Sigmoid colon (tissue), 7 donors: ENCODE results near the gene AKAIN1. TPM values are rescaled to one million over a fixed set of nuclear protein-coding genes. Genes with fewer than 3 reads are reported as not detected.

Experiments used
- DNase-seq: peaks from one replicate; pipeline ENCODE4 v3.0.0-alpha.2; 2019
- H3K27ac ChIP-seq, 4 donors: fragments of 200-600 bp; sonication (generic); one replicate each; pipeline ENCODE4 v1.5.1; 2016 to 2019; ENCODE audit warnings: mild to moderate bottlenecking in 1 of 4
- H3K27me3 ChIP-seq, 3 donors: fragments of 200-600 bp; sonication (generic); one replicate each; pipeline ENCODE4 v1.5.1; 2019; ENCODE audit warnings: mild to moderate bottlenecking in 1 of 3
- H3K36me3 ChIP-seq, 4 donors: fragments of 200-600 bp; sonication (generic); one replicate each; pipeline ENCODE4 v1.5.1; 2016 to 2019
- H3K4me1 ChIP-seq, 4 donors: fragments of 200-600 bp; sonication (generic); one replicate each; pipeline ENCODE4 v1.5.1; 2017 to 2019
- H3K4me3 ChIP-seq, 4 donors: fragments of 200-600 bp; sonication (generic); one replicate each; pipeline ENCODE4 v1.5.1; 2017 to 2019; ENCODE audit warnings: mild to moderate bottlenecking in 2 of 4, moderate library complexity in 1 of 4
- H3K9me3 ChIP-seq, 4 donors: fragments of 200-600 bp in 3 of 4; sonication (generic) in 3 of 4; one replicate each; pipeline versions ENCODE4 v1.5.1 to v1.6.1; 2013 to 2019
- EP300 ChIP-seq, 4 donors: sonication (generic); formaldehyde crosslinking; IDR thresholded peaks; one replicate each; pipeline ENCODE4 v1.6.1; 2017; ENCODE audit warnings: antibody characterized with exemption in 4 of 4
- POLR2A ChIP-seq, 2 donors: fragments of 450-650 bp; IDR thresholded peaks; one replicate each; pipeline ENCODE4 v1.6.1; 2016; ENCODE audit warnings: antibody characterized with exemption in 2 of 2, mild to moderate bottlenecking in 2 of 2, moderate library complexity in 2 of 2
- POLR2AphosphoS5 ChIP-seq, 4 donors: sonication (generic); formaldehyde crosslinking; IDR thresholded peaks; one replicate each; pipeline ENCODE4 v1.6.1; 2017; ENCODE audit warnings: antibody characterized with exemption in 4 of 4
- WGBS, 2 donors: extraction: QIAGEN DNeasy Blood & Tissue Kit; methylation state at CpG; one replicate each; pipeline ENCODE4 v1.1.7; 2013; 5-methylcytosine and 5-hydroxymethylcytosine counted together
- intact Hi-C: fragments of 100-400 bp; cut with DNase I; formaldehyde crosslinking; loops from one replicate; pipeline ENCODE4 v1.15.1; 2023
- polyA plus RNA-seq, 3 donors: library from polyadenylated mRNA; stranded (reverse); fragments of 200-250 nt; gene quantifications; one replicate each; pipeline ENCODE4 v1.2.3, GENCODE V29; 2013
- total RNA-seq, 4 donors: library from RNA; depleted of rRNA; stranded (reverse); fragments of >200 nt; gene quantifications; one replicate each; pipeline ENCODE4 v1.1.0, GENCODE V29; 2016
- TF ChIP-seq, protein P1 (sequence below), 4 experiments: fragments of 450-650 bp in 3 of 4; fragments of 200-600 bp in 1 of 4; IDR thresholded peaks; one replicate each; pipeline ENCODE4 v1.5.1; 2016 to 2019; ENCODE audit warnings: antibody characterized with exemption in 4 of 4, mild to moderate bottlenecking in 3 of 4, moderate library complexity in 2 of 4
- donor health status: healthy with polysubstance abuse.
- donor health status: Bipolar disorder and iron deficiency.
- donor health status: healthy.

Gene AKAIN1
- total and polyA plus RNA-seq, 7 donors, result 0.32 TPM; not detected in 6

DNA sequence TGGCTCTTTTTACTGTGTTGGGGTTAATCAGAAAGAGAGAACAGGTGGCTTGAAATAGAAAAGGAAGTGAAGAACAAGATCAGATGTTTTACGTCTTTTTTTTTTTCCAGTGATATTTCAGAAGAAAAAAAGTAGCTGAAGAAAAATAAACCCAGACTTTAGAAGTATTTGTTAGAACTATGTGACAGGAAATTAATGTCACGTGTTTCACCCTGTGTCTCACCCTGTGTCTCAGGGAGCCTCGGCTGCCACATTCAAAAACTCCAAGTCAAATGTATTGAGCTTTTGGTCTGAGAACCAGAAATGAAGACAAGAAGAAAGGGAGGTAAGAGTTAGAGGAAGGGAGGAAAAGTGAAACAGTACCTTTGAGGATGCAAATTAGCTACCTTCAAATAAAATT lies 38.0 kb downstream of the AKAIN1 start:
- Histone ChIP-seq H3K4me1 (no peaks in the 10 kb centered on the region), H3K27ac (no peak overlapping the region), H3K4me3 (no peak overlapping the region)

DNA sequence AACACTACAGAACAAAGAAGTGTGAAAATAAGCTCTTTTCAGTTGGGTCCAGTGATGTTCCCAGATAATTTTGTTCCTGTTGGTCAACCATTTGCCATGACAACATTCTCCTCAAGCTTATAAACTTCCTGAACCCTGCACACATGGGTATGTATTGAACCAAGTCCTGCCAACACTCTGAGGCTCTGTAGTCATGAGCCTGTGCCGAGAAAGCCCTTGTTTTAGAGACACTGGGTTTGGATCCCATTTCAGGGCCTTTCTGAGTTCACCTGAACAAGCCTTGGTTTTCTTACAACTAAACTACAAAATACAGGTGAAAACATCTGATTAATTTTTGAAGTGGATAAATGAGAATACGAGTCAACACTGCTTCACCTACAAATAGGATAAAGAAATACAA lies 38.5 kb downstream of the AKAIN1 start:
- H3K4me1 ChIP-seq, result no peaks in the 10 kb centered on the region

More for the DNA sequence above, 38.0 kb downstream of the AKAIN1 start:
- no peaks in the 10 kb centered on the region for H3K36me3 ChIP-seq
- H3K9me3 ChIP-seq, result no peaks in the 10 kb centered on the region
- TF ChIP-seq, protein P1, sequence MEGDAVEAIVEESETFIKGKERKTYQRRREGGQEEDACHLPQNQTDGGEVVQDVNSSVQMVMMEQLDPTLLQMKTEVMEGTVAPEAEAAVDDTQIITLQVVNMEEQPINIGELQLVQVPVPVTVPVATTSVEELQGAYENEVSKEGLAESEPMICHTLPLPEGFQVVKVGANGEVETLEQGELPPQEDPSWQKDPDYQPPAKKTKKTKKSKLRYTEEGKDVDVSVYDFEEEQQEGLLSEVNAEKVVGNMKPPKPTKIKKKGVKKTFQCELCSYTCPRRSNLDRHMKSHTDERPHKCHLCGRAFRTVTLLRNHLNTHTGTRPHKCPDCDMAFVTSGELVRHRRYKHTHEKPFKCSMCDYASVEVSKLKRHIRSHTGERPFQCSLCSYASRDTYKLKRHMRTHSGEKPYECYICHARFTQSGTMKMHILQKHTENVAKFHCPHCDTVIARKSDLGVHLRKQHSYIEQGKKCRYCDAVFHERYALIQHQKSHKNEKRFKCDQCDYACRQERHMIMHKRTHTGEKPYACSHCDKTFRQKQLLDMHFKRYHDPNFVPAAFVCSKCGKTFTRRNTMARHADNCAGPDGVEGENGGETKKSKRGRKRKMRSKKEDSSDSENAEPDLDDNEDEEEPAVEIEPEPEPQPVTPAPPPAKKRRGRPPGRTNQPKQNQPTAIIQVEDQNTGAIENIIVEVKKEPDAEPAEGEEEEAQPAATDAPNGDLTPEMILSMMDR (IDR thresholded peaks at IDR 0.05), result no peak
- TF ChIP-seq EP300 (IDR thresholded peaks at IDR 0.05) (no peak), POLR2AphosphoS5 (IDR thresholded peaks at IDR 0.05) (no peak), POLR2A (IDR thresholded peaks at IDR 0.05) (no peak)
- no peaks in the 10 kb centered on the region for H3K27me3 ChIP-seq
- WGBS, 2 donors, result 30 to 49% methylated on average over 3 of the region's 3 CpGs
- no peak for DNase-seq
- intact Hi-C loops, result no loop called here

DNA sequence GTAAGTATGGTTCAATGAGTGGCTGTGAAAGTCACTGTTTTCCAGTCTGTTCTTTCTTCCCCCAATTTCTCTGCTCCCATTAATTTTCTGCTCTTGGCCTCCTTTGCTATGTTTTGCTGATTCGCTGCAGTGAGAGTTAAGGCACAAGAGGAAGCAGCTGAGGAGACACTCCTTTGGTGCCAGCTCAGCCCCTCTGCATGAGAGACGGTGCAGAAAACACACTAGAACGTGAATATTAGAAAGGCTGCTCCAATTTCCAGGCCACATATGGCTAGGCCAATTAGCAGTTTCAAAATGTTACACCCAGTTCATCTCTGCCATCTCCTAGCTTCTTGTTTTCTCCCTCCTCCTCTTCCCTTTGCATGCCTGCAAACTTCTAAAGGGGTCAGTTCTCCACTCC lies 38.9 kb downstream of the AKAIN1 start:
- Histone ChIP-seq H3K36me3 (no peaks in the 10 kb centered on the region), H3K9me3 (no peaks in the 10 kb centered on the region), H3K27ac (no peak overlapping the region), H3K27me3 (no peaks in the 10 kb centered on the region), H3K4me3 (no peak overlapping the region), H3K4me1 (no peaks in the 10 kb centered on the region)
- intact Hi-C loops, result no loop called here
- 42 to 62% methylated on average over 3 of the region's 3 CpGs for WGBS, 2 donors
- TF ChIP-seq POLR2A (IDR thresholded peaks at IDR 0.05) (no peak), EP300 (IDR thresholded peaks at IDR 0.05) (no peak), POLR2AphosphoS5 (IDR thresholded peaks at IDR 0.05) (no peak)
- TF ChIP-seq, protein P1 (IDR thresholded peaks at IDR 0.05), result no peak
- no peak for DNase-seq

More for the DNA sequence above, 38.5 kb downstream of the AKAIN1 start:
- 72 to 77% methylated on average over 2 of the region's 2 CpGs for WGBS, 2 donors
- no peak overlapping the region for H3K27ac ChIP-seq
- H3K4me3 ChIP-seq, result no peak overlapping the region
- H3K27me3 ChIP-seq, result no peaks in the 10 kb centered on the region
- TF ChIP-seq, protein P1 (IDR thresholded peaks at IDR 0.05), result no peak
- TF ChIP-seq POLR2A (IDR thresholded peaks at IDR 0.05) (no peak), POLR2AphosphoS5 (IDR thresholded peaks at IDR 0.05) (no peak), EP300 (IDR thresholded peaks at IDR 0.05) (no peak)
- H3K9me3 ChIP-seq, result no peaks in the 10 kb centered on the region
- H3K36me3 ChIP-seq, result no peaks in the 10 kb centered on the region
- intact Hi-C loops, result no loop called here
- DNase-seq, result no peak

DNA sequence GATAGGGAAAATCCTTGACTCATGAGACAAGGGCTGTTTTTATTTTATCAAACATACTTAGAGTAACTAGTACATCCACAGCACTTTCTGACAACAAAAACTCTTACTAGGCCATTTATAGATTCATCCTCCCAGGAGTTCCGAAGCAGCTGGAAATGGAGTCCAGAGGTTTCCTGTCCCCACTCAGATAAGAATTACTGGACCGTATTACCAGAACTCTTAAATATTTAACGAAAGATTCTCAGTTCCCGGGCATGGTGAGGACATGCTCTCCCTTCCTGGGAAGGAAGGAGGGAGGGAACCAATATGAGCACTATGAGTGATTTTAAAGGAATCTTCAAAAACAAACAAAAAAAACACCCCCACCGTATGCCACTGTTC lies 41.2 kb downstream of the AKAIN1 start:
- Histone ChIP-seq H3K4me1 (no peaks in the 10 kb centered on the region), H3K27ac (no peak overlapping the region), H3K9me3 (no peaks in the 10 kb centered on the region), H3K4me3 (no peak overlapping the region), H3K36me3 (no peaks in the 10 kb centered on the region), H3K27me3 (no peaks in the 10 kb centered on the region)
- no peak for TF ChIP-seq EP300 (IDR thresholded peaks at IDR 0.05)
- TF ChIP-seq POLR2AphosphoS5 (IDR thresholded peaks at IDR 0.05), result no peak
- no peak for TF ChIP-seq POLR2A (IDR thresholded peaks at IDR 0.05)
- TF ChIP-seq, protein P1 (IDR thresholded peaks at IDR 0.05), result no peak
- no peak for DNase-seq
- intact Hi-C loops, result no loop called here
- 82% methylated on average over 5 of the region's 5 CpGs for WGBS, 2 donors

DNA sequence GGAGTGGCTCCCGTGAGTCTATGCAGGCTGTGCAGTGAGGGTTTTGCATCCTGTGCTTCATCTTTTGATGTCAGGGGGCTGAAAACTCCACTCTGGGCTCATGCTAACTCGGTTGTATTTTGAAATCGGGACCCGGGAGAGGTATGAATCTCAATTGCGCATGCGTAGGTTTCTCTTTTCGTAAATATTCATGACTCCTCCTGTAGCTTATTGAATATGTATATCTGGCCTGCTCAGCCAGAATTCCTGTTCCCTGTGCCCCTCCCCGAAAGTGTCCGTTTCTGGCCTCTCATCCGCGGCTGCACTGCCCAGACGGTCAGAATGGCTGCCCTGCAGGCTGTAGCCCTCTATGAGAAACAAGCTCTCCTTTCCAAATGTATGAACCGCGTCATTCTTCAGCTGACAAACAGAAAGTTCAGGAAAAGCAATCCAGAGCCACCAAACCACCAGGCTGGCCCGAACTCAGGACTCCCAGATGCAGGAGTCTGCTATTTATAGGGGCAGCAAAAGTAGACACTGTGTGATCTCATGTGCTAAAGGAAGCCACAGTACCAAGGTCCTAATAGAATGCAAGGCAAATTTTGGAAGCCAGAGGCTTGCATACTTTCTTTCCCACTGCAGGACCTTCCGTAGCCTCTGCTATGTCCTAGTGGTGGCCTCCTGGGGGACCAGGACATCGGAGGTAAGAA lies 41.7 kb downstream of the AKAIN1 start:
- Histone ChIP-seq H3K27me3 (no peaks in the 10 kb centered on the region), H3K4me3 (no peak overlapping the region), H3K27ac (no peak overlapping the region), H3K36me3 (no peaks in the 10 kb centered on the region), H3K9me3 (no peaks in the 10 kb centered on the region), H3K4me1 (no peaks in the 10 kb centered on the region)
- WGBS, 2 donors, result 86% methylated on average over 17 of the region's 17 CpGs
- no peak for TF ChIP-seq POLR2A (IDR thresholded peaks at IDR 0.05)
- no peak for TF ChIP-seq POLR2AphosphoS5 (IDR thresholded peaks at IDR 0.05)
- TF ChIP-seq EP300 (IDR thresholded peaks at IDR 0.05), result no peak
- TF ChIP-seq, protein P1 (IDR thresholded peaks at IDR 0.05), result no peak
- DNase-seq, result no peak
- intact Hi-C loops, result no loop called here
